Measurements from ENCODE around the gene PTPRE.

PTPRE gene

DNA sequence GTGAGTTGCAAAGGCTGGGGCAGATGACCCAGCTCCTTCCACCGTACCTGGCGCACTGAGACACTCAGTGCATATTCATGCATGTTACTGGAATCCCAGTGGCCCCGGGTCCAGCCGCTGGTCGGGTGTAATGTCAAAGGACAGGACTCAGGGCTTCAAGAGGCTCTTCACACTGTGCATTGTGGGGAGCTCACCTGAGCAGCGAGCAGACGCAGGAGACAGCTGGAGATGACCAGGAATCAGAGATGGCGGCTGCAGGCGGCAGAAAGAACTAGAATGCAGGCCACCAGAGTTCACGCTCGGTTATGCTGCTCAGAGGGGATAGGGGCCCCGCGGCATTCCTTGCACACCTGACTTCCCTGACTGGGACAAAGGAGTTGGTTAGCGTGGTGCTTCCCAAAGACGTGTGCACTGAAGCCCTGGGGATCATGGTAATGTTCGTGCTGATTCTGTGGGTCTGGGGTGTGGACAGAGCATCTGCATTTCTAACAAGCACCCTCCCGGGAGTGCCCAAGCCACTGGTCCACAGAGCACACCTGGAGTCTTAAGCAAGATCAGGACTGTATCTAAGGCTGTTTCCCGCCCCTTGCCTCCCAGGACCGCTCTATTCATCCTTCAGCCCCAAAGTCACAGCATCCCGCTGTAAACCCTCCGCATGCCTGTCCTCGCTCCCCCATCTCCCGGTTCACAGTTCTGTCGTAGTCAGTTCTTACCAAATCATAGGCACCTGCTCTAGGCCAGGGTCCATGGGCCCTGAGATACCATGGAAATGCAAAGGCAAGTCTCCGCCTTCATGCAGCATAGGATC lies 148.4 kb downstream of the PTPRE start:
- no peak overlapping the region for H2AFZ ChIP-seq (ENCODE audit: low read length)
- no peaks in the 10 kb centered on the region for H3K9me3 ChIP-seq (ENCODE audit: insufficient read depth, low read depth, low read length)
- H3K9me2 ChIP-seq (replicated peaks; ENCODE audit: low read depth, low read length): no peaks in the 10 kb centered on the region
- no peak overlapping the region for H3K4me2 ChIP-seq (ENCODE audit: low read depth, low read length, poor library complexity, severe bottlenecking)
- H3K27me3 ChIP-seq (ENCODE audit: insufficient read depth, low read length, poor library complexity, severe bottlenecking): no peaks in the 10 kb centered on the region
- no peaks in the 10 kb centered on the region for H3F3A ChIP-seq (ENCODE audit: low read depth)
- peaks cover 26% of the 10 kb centered on the region for H3K79me2 ChIP-seq (ENCODE audit: insufficient read depth, low read length)
- peaks cover 41% of the 10 kb centered on the region; the same call in 1 of the 2 replicates for H3K36me3 ChIP-seq (ENCODE audit: insufficient read depth, low read length)
- TF ChIP-seq, protein P1, sequence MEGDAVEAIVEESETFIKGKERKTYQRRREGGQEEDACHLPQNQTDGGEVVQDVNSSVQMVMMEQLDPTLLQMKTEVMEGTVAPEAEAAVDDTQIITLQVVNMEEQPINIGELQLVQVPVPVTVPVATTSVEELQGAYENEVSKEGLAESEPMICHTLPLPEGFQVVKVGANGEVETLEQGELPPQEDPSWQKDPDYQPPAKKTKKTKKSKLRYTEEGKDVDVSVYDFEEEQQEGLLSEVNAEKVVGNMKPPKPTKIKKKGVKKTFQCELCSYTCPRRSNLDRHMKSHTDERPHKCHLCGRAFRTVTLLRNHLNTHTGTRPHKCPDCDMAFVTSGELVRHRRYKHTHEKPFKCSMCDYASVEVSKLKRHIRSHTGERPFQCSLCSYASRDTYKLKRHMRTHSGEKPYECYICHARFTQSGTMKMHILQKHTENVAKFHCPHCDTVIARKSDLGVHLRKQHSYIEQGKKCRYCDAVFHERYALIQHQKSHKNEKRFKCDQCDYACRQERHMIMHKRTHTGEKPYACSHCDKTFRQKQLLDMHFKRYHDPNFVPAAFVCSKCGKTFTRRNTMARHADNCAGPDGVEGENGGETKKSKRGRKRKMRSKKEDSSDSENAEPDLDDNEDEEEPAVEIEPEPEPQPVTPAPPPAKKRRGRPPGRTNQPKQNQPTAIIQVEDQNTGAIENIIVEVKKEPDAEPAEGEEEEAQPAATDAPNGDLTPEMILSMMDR (conservative IDR thresholded peaks at IDR 0.05; ENCODE audit: low read length): no peak
- TF ChIP-seq EZH2phosphoT487 (IDR thresholded peaks at IDR 0.05; ENCODE audit: borderline replicate concordance): no peak
- H3K4me3 ChIP-seq (ENCODE audit: low read length, poor library complexity, severe bottlenecking): no peak overlapping the region
- peaks cover 27% of the 10 kb centered on the region for H3K4me1 ChIP-seq (ENCODE audit: insufficient read depth, low read length, poor library complexity, severe bottlenecking)
- peaks cover 5% of the 10 kb centered on the region for H4K20me1 ChIP-seq (ENCODE audit: insufficient read depth, low read length, poor library complexity, severe bottlenecking)
- H3K9ac ChIP-seq (ENCODE audit: low read depth, low read length, poor library complexity, severe bottlenecking): no peak overlapping the region

DNA sequence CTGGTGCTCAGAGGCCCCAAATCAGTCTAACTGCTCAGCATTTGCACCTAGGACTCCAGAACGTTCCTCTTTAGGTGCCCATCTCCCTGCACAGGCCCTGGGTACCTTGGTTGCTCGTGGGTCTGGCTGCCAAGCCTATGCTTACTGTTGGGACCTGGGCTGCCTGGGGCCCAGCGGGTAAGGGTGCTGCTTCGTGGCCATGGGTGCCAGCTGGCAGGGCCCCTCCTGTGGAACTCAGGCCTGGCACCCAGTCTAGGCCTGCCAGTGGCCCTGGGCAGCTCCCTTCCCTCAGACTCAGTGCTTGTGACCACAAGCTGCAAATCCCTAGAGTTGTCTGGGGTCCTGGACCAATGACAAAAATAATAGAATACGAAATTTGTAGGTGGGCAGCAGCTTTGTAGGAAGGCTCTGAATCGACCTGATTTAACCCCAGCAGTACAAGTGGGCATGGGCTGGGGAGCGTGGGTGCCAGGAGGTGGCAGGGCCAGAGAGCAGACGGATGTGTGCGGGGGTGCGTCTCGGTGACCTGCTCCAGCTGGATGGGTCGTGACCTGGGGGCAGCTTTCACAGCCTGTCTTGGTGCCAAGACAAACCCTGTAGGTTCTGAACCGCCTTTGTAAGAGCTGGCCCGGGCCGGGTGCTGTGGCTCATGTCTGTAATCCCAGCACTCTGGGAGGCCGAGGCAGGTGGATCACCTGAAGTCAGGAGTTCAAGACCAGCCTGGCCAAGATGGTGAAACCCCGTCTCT lies 149.6 kb downstream of the PTPRE start:
- peaks cover 17% of the 10 kb centered on the region for H3K4me1 ChIP-seq (ENCODE audit: insufficient read depth, low read length, poor library complexity, severe bottlenecking)
- H3K4me2 ChIP-seq (ENCODE audit: low read depth, low read length, poor library complexity, severe bottlenecking): no peak overlapping the region
- H3K4me3 ChIP-seq (ENCODE audit: low read length, poor library complexity, severe bottlenecking): no peak overlapping the region
- no peaks in the 10 kb centered on the region for H3K9me3 ChIP-seq (ENCODE audit: insufficient read depth, low read depth, low read length)
- H3K36me3 ChIP-seq (ENCODE audit: insufficient read depth, low read length): peaks cover 45% of the 10 kb centered on the region; the same call in 1 of the 2 replicates
- H3K9me2 ChIP-seq (replicated peaks; ENCODE audit: low read depth, low read length): no peaks in the 10 kb centered on the region
- H3K79me2 ChIP-seq (ENCODE audit: insufficient read depth, low read length): peaks cover 14% of the 10 kb centered on the region
- no peaks in the 10 kb centered on the region for H3F3A ChIP-seq (ENCODE audit: low read depth)
- no peak for TF ChIP-seq EZH2phosphoT487 (IDR thresholded peaks at IDR 0.05; ENCODE audit: borderline replicate concordance)
- TF ChIP-seq, protein P1 (conservative IDR thresholded peaks at IDR 0.05; ENCODE audit: low read length): no peak
- H3K27me3 ChIP-seq (ENCODE audit: insufficient read depth, low read length, poor library complexity, severe bottlenecking): no peaks in the 10 kb centered on the region
- H2AFZ ChIP-seq (ENCODE audit: low read length): no peak overlapping the region
- no peak overlapping the region for H3K9ac ChIP-seq (ENCODE audit: low read depth, low read length, poor library complexity, severe bottlenecking)
- H4K20me1 ChIP-seq (ENCODE audit: insufficient read depth, low read length, poor library complexity, severe bottlenecking): no peaks in the 10 kb centered on the region

DNA sequence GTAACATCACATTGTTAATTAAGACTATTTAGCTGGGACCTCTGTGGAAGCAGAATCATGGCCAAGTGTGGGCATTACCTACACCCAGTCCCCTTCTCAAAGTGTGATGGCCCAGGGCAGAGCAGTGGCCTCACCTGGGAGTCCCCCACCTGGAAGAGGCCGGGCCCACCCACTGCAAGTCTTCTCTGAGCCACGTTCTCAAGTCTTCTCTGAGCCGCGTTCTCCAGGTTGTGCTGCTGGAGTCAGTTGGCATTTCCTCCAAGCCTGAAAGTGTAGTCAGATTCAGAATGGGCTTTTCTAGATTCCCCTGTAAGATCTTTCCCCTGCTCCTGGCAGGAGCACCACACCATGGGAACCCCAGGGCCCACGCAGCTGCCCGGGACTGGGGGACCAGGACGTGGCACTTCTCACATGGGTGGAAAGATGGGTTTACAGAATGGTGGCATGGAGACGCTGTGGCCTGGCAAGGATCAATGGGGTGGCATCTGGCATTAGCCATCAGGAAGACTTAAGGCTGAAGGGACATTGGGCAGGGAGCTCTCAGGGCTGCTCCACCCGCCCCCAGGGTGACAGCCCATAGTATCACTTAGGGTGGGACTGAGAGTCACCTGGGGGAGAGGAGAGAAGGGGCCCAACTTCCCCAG lies 151.3 kb downstream of the PTPRE start:
- TF ChIP-seq EZH2phosphoT487 (IDR thresholded peaks at IDR 0.05; ENCODE audit: borderline replicate concordance): no peak
- TF ChIP-seq, protein P1 (conservative IDR thresholded peaks at IDR 0.05; ENCODE audit: low read length): no peak
- Histone ChIP-seq H3K4me3 (ENCODE audit: low read length, poor library complexity, severe bottlenecking) (no peak overlapping the region), H4K20me1 (ENCODE audit: insufficient read depth, low read length, poor library complexity, severe bottlenecking) (no peaks in the 10 kb centered on the region), H3K27me3 (ENCODE audit: insufficient read depth, low read length, poor library complexity, severe bottlenecking) (no peaks in the 10 kb centered on the region), H3F3A (ENCODE audit: low read depth) (peaks cover under 1% of the 10 kb centered on the region), H3K9me3 (ENCODE audit: insufficient read depth, low read depth, low read length) (no peaks in the 10 kb centered on the region), H3K9ac (ENCODE audit: low read depth, low read length, poor library complexity, severe bottlenecking) (no peak overlapping the region), H3K4me2 (ENCODE audit: low read depth, low read length, poor library complexity, severe bottlenecking) (no peak overlapping the region), H3K79me2 (ENCODE audit: insufficient read depth, low read length) (no peaks in the 10 kb centered on the region; the same call in 1 of the 2 replicates), H3K36me3 (ENCODE audit: insufficient read depth, low read length) (peaks cover 48% of the 10 kb centered on the region; the same call in 1 of the 2 replicates), H3K4me1 (ENCODE audit: insufficient read depth, low read length, poor library complexity, severe bottlenecking) (peaks cover 28% of the 10 kb centered on the region), H3K9me2 (replicated peaks; ENCODE audit: low read depth, low read length) (no peaks in the 10 kb centered on the region), H2AFZ (ENCODE audit: low read length) (no peak overlapping the region)

Data from Loucy (cell line).